Measurements from ENCODE around the gene KCNMA1.

The KCNMA1 gene

GRCh38 chr10:77459905-77460304 is 177.7 kb downstream of the KCNMA1 start:
- TF ChIP-seq Cebpa-rat (IDR thresholded peaks at IDR 0.05), result no peak
- H3K4me1 ChIP-seq, result peaks cover 15 to 73% (median 32%) of the 10 kb centered on the region in 10 experiments; a peak in 19 of 20 replicates
- H3K27me3 ChIP-seq, result no peaks in the 10 kb centered on the region
- H3K9me3 ChIP-seq (replicated peaks in 1 of 11), result no peaks in the 10 kb centered on the region
- peaks cover 0 to 75% (median 0%) of the 10 kb centered on the region in 11 experiments; a peak in 2 of 22 replicates for H4K20me1 ChIP-seq
- H3K4me2 ChIP-seq, result peak overlapping the region in 4 of 11 experiments; percentile 21 to 37 (median 26); a peak in 6 of 22 replicates
- H3K4me3 ChIP-seq, result no peak overlapping the region
- no peak overlapping the region for H3K9ac ChIP-seq
- no peaks in the 10 kb centered on the region for H3K36me3 ChIP-seq
- no peak overlapping the region for H3K27ac ChIP-seq

- Histone ChIP-seq H3K27me3 (no peaks in the 10 kb centered on the region), H3K4me2 (peak overlapping the region in 2 of 11 experiments; percentile 0 to 22; a peak in 1 of 22 replicates), H3K9me3 (replicated peaks in 1 of 11) (no peaks in the 10 kb centered on the region), H3K9ac (no peak overlapping the region), H3K4me1 (peaks cover 7 to 73% (median 32%) of the 10 kb centered on the region in 10 experiments; a peak in 19 of 20 replicates), H3K4me3 (no peak overlapping the region), H3K36me3 (no peaks in the 10 kb centered on the region), H3K27ac (no peak overlapping the region), H4K20me1 (peaks cover 0 to 75% (median 0%) of the 10 kb centered on the region in 11 experiments; a peak in 2 of 22 replicates)
- TF ChIP-seq Cebpa-rat (IDR thresholded peaks at IDR 0.05), result no peak
Measured at GRCh38 chr10:77458986-77459590, 178.5 kb downstream of the KCNMA1 start.

GRCh38 chr10:77457721-77458120 is 179.9 kb downstream of the KCNMA1 start:
- Histone ChIP-seq H3K4me3 (no peak overlapping the region), H3K4me1 (peaks cover 0 to 59% (median 21%) of the 10 kb centered on the region in 10 experiments; a peak in 17 of 20 replicates), H4K20me1 (peaks cover 0 to 74% (median 0%) of the 10 kb centered on the region in 11 experiments; a peak in 2 of 22 replicates), H3K27ac (no peak overlapping the region), H3K27me3 (no peaks in the 10 kb centered on the region), H3K4me2 (peak overlapping the region in 2 of 11 experiments; percentile 5 to 13; a peak in 3 of 22 replicates), H3K9me3 (replicated peaks in 1 of 11) (no peaks in the 10 kb centered on the region), H3K9ac (no peak overlapping the region), H3K36me3 (no peaks in the 10 kb centered on the region)
- TF ChIP-seq Cebpa-rat (IDR thresholded peaks at IDR 0.05), result no peak

DNA sequence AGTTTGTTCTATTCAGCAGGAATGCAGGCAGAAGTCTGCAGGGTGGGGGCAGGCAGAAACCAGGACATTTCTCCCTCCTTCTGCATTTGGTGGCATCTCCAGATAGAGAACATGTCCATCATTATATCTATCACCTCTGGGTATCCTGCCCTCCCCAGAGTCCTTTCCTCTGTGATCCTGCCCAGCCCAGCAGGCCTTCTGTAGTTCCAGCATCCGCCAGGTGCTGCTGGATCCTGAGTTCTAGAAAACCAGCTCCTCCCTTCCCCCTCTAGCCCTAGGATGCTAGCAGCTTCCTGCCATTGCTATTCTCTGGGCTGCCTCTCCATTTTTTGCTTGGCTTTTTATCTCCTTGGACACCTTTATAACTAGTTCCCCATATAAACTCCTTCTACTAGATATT is 180.3 kb downstream of the KCNMA1 start:
- no peaks in the 10 kb centered on the region for H3K27me3 ChIP-seq
- peak overlapping the region in 2 of 11 experiments; percentile 5 to 13; a peak in 3 of 22 replicates for H3K4me2 ChIP-seq
- TF ChIP-seq Cebpa-rat (IDR thresholded peaks at IDR 0.05), result no peak
- H3K4me3 ChIP-seq, result no peak overlapping the region
- no peak overlapping the region for H3K9ac ChIP-seq
- no peak overlapping the region for H3K27ac ChIP-seq
- peaks cover 0 to 77% (median 0%) of the 10 kb centered on the region in 11 experiments; a peak in 2 of 22 replicates for H4K20me1 ChIP-seq
- no peaks in the 10 kb centered on the region for H3K36me3 ChIP-seq
- peaks cover 0 to 55% (median 17%) of the 10 kb centered on the region in 10 experiments; a peak in 17 of 20 replicates for H3K4me1 ChIP-seq
- H3K9me3 ChIP-seq (replicated peaks in 1 of 11), result no peaks in the 10 kb centered on the region

DNA sequence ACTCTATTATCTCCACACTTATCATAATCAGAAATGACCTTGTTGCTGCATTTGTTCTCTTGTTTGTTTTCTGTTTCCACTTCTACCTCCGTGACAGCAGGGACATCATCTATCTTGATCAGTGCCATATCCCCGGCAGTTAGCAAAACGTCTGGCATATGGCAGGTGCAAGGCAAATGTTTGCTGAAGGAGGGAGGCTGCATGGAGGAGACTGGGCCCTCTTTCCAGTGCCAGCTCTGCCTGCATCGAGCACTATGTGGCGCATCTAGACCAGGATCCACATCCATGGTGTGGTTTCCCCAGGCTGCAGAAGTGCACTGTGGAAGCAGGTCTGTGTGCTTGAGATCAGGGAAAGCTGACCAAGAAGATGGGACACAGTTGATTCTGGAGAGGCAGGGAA is 181.2 kb downstream of the KCNMA1 start:
- Histone ChIP-seq H3K9ac (no peak overlapping the region), H3K27ac (no peak overlapping the region)

GRCh38 chr10:77455561-77455960 is 182.0 kb downstream of the KCNMA1 start:
- Histone ChIP-seq H3K4me3 (no peak overlapping the region), H3K27ac (no peak overlapping the region), H3K27me3 (no peaks in the 10 kb centered on the region), H3K4me1 (peaks cover 0 to 44% (median 3%) of the 10 kb centered on the region in 10 experiments; a peak in 7 of 20 replicates), H3K9me3 (replicated peaks in 1 of 11) (no peaks in the 10 kb centered on the region; a peak in 1 of 22 replicates), H4K20me1 (peaks cover 0 to 88% (median 0%) of the 10 kb centered on the region in 11 experiments; a peak in 2 of 22 replicates), H3K4me2 (no peak overlapping the region), H3K9ac (no peak overlapping the region), H3K36me3 (no peaks in the 10 kb centered on the region)
- no peak for TF ChIP-seq Cebpa-rat (IDR thresholded peaks at IDR 0.05)

More for the DNA sequence above, 181.2 kb downstream of the KCNMA1 start:
- Histone ChIP-seq H3K27me3 (no peaks in the 10 kb centered on the region), H4K20me1 (peaks cover 0 to 80% (median 0%) of the 10 kb centered on the region in 11 experiments; a peak in 2 of 22 replicates), H3K4me3 (no peak overlapping the region), H3K4me2 (no peak overlapping the region), H3K9me3 (replicated peaks in 1 of 11) (no peaks in the 10 kb centered on the region), H3K36me3 (no peaks in the 10 kb centered on the region), H3K4me1 (peaks cover 0 to 52% (median 10%) of the 10 kb centered on the region in 10 experiments; a peak in 17 of 20 replicates)
- no peak for TF ChIP-seq Cebpa-rat (IDR thresholded peaks at IDR 0.05)

DNA sequence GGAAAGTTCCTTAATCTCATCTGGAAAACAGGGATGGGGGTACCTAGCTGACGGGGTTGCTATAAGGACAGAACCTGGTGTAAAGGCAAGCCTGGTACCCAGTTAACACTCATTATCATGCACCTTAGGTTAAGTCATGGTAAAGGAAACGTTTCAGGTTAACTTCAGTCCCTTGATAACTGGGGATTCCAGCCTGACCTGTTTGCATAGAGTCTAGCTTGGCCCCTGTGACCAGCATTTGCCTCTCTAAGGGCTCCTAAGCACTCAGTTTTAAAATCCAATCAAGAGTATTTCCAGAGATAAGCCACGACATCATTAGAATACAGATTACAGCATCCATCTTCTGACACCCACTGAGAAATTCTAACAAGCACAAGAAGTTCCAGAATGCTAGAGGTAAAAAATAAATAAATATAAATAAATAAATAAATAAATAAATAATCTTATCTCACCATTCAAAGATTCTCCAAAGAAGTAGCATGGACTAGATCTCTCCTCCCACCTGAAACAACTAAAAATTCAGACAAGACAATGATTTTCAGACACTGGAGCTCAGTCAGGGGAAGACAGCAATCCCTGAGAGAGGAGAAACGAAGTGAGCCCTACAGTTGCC is 184.6 kb downstream of the KCNMA1 start:
- no peak for TF ChIP-seq Cebpa-rat (IDR thresholded peaks at IDR 0.05)
- no peak overlapping the region for H3K9ac ChIP-seq
- no peak overlapping the region for H3K4me3 ChIP-seq
- H3K9me3 ChIP-seq (replicated peaks in 1 of 11), result no peaks in the 10 kb centered on the region; a peak in 1 of 22 replicates
- H3K4me2 ChIP-seq, result no peak overlapping the region
- H3K36me3 ChIP-seq, result no peaks in the 10 kb centered on the region
- H3K4me1 ChIP-seq, result peaks cover 0 to 22% (median 3%) of the 10 kb centered on the region in 10 experiments; a peak in 6 of 20 replicates
- H3K27ac ChIP-seq, result no peak overlapping the region
- H4K20me1 ChIP-seq, result peaks cover 0 to 88% (median 0%) of the 10 kb centered on the region in 11 experiments; a peak in 2 of 22 replicates
- no peaks in the 10 kb centered on the region for H3K27me3 ChIP-seq

DNA sequence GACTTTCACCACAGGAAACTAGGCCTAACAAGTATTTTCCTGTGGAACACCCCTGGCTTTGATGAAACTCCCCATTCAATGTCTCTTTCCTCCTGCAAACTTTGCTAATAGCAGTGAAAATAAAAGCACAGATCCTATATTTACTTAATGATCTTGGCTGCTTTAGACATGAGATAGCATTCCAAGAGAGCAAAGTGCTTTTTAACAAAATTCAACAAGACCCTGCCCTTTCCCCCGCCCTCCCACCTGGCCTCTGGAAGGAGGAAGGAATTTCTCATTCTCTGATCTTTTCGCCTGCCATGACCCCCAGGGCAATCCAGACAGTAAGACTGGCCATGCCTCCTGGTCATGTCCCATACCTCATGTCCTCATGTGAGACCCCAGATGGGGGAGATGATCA is 185.7 kb downstream of the KCNMA1 start:
- Histone ChIP-seq H3K4me3 (no peak overlapping the region), H3K4me2 (peak overlapping the region in 3 of 11 experiments; percentile 20 to 42 (median 21); a peak in 4 of 22 replicates), H3K27ac (no peak overlapping the region), H3K27me3 (no peaks in the 10 kb centered on the region), H3K36me3 (no peaks in the 10 kb centered on the region), H3K9me3 (replicated peaks in 1 of 11) (no peaks in the 10 kb centered on the region; a peak in 1 of 22 replicates), H3K9ac (no peak overlapping the region), H4K20me1 (peaks cover 0 to 88% (median 0%) of the 10 kb centered on the region in 11 experiments; a peak in 2 of 22 replicates), H3K4me1 (peaks cover 0 to 10% (median 0%) of the 10 kb centered on the region in 10 experiments; a peak in 5 of 20 replicates)
- no peak for TF ChIP-seq Cebpa-rat (IDR thresholded peaks at IDR 0.05)

DNA sequence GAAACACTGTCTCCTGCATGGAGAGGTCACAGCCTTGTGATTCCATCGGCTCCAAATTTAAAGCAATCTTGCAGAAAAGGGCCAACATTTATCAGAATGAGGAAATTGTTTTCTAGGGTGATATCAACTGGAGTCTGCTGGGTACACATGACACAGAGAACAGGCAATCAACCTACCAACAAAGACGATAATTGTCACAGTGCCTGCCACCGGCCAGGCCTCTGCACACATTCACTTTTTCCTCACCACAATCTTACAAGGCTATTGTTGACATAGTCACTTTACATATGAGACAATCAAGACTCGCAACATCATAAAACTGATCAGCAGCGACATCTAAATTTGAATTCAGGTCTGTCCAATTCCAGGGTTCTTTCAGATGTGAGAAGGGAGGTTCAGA is 189.4 kb downstream of the KCNMA1 start:
- no peaks in the 10 kb centered on the region for H3K27me3 ChIP-seq

More for the DNA sequence above, 189.4 kb downstream of the KCNMA1 start:
- peaks cover 0 to 83% (median 0%) of the 10 kb centered on the region in 11 experiments; a peak in 2 of 22 replicates for H4K20me1 ChIP-seq
- no peaks in the 10 kb centered on the region for H3K36me3 ChIP-seq
- TF ChIP-seq Cebpa-rat (IDR thresholded peaks at IDR 0.05), result no peak
- H3K9me3 ChIP-seq (replicated peaks in 1 of 11), result no peaks in the 10 kb centered on the region; a peak in 1 of 22 replicates
- no peak overlapping the region for H3K4me3 ChIP-seq
- H3K27ac ChIP-seq, result no peak overlapping the region
- no peak overlapping the region for H3K4me2 ChIP-seq
- peaks cover 0 to 8% (median 0%) of the 10 kb centered on the region in 10 experiments; a peak in 4 of 20 replicates for H3K4me1 ChIP-seq
- H3K9ac ChIP-seq, result no peak overlapping the region

All from BLaER1 treated with 17β-estradiol and CSF1 and Interleukin-3, amounts not matched to agents 10 nM and 100 nM (cell line).